ENCODE data around the gene SLC1A2. TPM values are rescaled to one million over a fixed set of nuclear protein-coding genes. Genes with fewer than 3 reads are reported as not detected.

SLC1A2 gene
- total RNA-seq, 1 experiment from 2014 or later = 0.50 TPM

GRCh38 chr11:35204614-35205013 lies 214.7 kb downstream of the SLC1A2 start:
- Histone ChIP-seq H3T11ph (ENCODE audit: low read length) (no peak overlapping the region), H2BK12ac (ENCODE audit: insufficient read length, low read depth, low read length) (no peak overlapping the region), H4K20me1 (ENCODE audit: control insufficient read depth, insufficient read depth, insufficient read length) (no peaks in the 10 kb centered on the region), H3K4me1 (ENCODE audit: insufficient read depth, low read length) (peaks cover 9% of the 10 kb centered on the region; the same call in 1 of the 2 replicates), H2AFZ (ENCODE audit: low read length) (no peak overlapping the region), H4K5ac (ENCODE audit: insufficient read length, low read depth, low read length) (no peak overlapping the region), H3K56ac (ENCODE audit: insufficient read length, low read depth, low read length) (no peak overlapping the region), H2AK5ac (ENCODE audit: insufficient read length, low read length) (no peak overlapping the region), H4K91ac (ENCODE audit: insufficient read length, low read depth, low read length) (no peak overlapping the region), H3K79me1 (ENCODE audit: insufficient read depth, low read depth, low read length, poor library complexity, severe bottlenecking) (no peaks in the 10 kb centered on the region), H3K9me3 (ENCODE audit: control insufficient read depth, low read depth, low read length) (no peaks in the 10 kb centered on the region), H3K27me3 (ENCODE audit: insufficient read depth, low read length) (no peaks in the 10 kb centered on the region), H2BK20ac (ENCODE audit: low read depth, low read length, poor library complexity, severe bottlenecking) (no peak overlapping the region), H4K8ac (replicated peaks; ENCODE audit: insufficient read length, low read depth, low read length) (no peak overlapping the region), H3K18ac (ENCODE audit: insufficient read length, low read depth, low read length) (no peak overlapping the region), H3K4me2 (ENCODE audit: insufficient read depth, insufficient read length, low read length) (no peak overlapping the region), H3K4ac (ENCODE audit: low read depth, low read length) (no peak overlapping the region), H2BK15ac (ENCODE audit: low read depth, low read length) (no peak overlapping the region), H3K27ac (ENCODE audit: insufficient read length, low read depth, low read length) (no peak overlapping the region), H3K79me2 (ENCODE audit: insufficient read depth, low read length) (no peaks in the 10 kb centered on the region), H2BK5ac (ENCODE audit: insufficient read length, low read length) (no peak overlapping the region), H3K23me2 (ENCODE audit: insufficient read length, low read depth, low read length, poor library complexity, severe bottlenecking) (no peaks in the 10 kb centered on the region), H3K14ac (ENCODE audit: insufficient read depth, low read length) (no peak overlapping the region), H3K9ac (ENCODE audit: extremely low read depth, insufficient read length, low read length) (no peak overlapping the region), H2BK120ac (ENCODE audit: low read depth, low read length, poor library complexity, severe bottlenecking) (no peak overlapping the region), H3K23ac (ENCODE audit: insufficient read length, low read depth, low read length) (no peak overlapping the region)
- Mint-ChIP-seq H3K4me3 (no peak overlapping the region), H3K9me3 (no peaks in the 10 kb centered on the region), H3K27me3 (ENCODE audit: low read depth) (peaks cover 6% of the 10 kb centered on the region), H3K36me3 (ENCODE audit: insufficient read depth in 1 of 3, low read depth in 3 of 3) (no peaks in the 10 kb centered on the region), H3K27ac (no peak overlapping the region), H3K4me1 (peaks cover 15 to 20% of the 10 kb centered on the region in 2 experiments)
- TF ChIP-seq, protein P1, sequence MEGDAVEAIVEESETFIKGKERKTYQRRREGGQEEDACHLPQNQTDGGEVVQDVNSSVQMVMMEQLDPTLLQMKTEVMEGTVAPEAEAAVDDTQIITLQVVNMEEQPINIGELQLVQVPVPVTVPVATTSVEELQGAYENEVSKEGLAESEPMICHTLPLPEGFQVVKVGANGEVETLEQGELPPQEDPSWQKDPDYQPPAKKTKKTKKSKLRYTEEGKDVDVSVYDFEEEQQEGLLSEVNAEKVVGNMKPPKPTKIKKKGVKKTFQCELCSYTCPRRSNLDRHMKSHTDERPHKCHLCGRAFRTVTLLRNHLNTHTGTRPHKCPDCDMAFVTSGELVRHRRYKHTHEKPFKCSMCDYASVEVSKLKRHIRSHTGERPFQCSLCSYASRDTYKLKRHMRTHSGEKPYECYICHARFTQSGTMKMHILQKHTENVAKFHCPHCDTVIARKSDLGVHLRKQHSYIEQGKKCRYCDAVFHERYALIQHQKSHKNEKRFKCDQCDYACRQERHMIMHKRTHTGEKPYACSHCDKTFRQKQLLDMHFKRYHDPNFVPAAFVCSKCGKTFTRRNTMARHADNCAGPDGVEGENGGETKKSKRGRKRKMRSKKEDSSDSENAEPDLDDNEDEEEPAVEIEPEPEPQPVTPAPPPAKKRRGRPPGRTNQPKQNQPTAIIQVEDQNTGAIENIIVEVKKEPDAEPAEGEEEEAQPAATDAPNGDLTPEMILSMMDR (conservative IDR thresholded peaks at IDR 0.05) = no peak
- WGBS (ENCODE audit: extremely low coverage, insufficient read length, low lambda C conversion rate) = no CpG with 5 or more reads among the region's 5 CpGs
- no peak for DNase-seq

Other genes with a start within 250 kb of the SLC1A2 start
- gene PAMR1, start 106.1 kb upstream of the SLC1A2 start, total RNA-seq (2021) = 2.4 and 2.9 TPM in 2 replicates
- 11.5 and 14.4 TPM in 2 replicates for gene FJX1, start 198.9 kb upstream of the SLC1A2 start, total RNA-seq (2021)
- gene TRIM44, start 243.2 kb upstream of the SLC1A2 start, total RNA-seq (2021) = 34.8 and 37.7 TPM in 2 replicates

Measured in H9 (cell line).